ENCODE measurements around the gene UMPS.
"Not testable (repeated sequence)": the region's sequence is repeated elsewhere in the genome, so short reads cannot be mapped to it uniquely, and the experiment has no call there.

The UMPS gene

GRCh38 chr3:124752051-124752450, 21.8 kb downstream of the UMPS start:
- TF ChIP-seq, protein P1, sequence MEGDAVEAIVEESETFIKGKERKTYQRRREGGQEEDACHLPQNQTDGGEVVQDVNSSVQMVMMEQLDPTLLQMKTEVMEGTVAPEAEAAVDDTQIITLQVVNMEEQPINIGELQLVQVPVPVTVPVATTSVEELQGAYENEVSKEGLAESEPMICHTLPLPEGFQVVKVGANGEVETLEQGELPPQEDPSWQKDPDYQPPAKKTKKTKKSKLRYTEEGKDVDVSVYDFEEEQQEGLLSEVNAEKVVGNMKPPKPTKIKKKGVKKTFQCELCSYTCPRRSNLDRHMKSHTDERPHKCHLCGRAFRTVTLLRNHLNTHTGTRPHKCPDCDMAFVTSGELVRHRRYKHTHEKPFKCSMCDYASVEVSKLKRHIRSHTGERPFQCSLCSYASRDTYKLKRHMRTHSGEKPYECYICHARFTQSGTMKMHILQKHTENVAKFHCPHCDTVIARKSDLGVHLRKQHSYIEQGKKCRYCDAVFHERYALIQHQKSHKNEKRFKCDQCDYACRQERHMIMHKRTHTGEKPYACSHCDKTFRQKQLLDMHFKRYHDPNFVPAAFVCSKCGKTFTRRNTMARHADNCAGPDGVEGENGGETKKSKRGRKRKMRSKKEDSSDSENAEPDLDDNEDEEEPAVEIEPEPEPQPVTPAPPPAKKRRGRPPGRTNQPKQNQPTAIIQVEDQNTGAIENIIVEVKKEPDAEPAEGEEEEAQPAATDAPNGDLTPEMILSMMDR (IDR thresholded peaks at IDR 0.05; ENCODE audit: extremely low read depth, insufficient read depth, missing control alignments) = no peak
- in situ Hi-C loops (cut with MboI; ENCODE audit: low pct_unique_long_range_greater_than_20kb, low sequenced_read_pairs, unreplicated experiment) = loop anchor here (25.0 kb wide), 1 partner anchor 685 kb away; no protein-coding TSS in a partner anchor
- no peak for DNase-seq (ENCODE audit: low spot score)

DNA sequence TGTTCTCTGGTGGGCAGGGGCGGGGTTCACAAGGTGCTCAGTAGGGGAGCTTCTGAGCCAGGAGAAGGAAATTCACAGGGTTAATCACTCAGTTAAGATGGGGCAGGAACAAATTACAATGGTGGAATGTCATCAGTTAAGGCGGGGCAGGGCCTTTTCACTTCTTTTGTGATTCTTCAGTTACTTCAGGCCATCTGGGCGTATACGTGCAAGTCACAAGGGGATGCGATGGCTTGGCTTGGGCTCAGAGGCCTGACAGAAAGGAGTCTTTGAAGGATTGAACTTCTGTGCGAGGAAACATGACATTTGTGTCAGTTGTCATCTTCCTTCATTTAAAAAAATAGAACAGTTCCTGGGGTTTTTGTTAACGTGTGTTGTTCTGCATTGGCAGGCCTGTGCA, 27.7 kb downstream of the UMPS start:
- DNase-seq (ENCODE audit: low spot score) = not testable (repeated sequence)
- in situ Hi-C loops (cut with MboI; ENCODE audit: low pct_unique_long_range_greater_than_20kb, low sequenced_read_pairs, unreplicated experiment) = loop anchor here (25.0 kb wide), 1 partner anchor 679 kb away; no protein-coding TSS in a partner anchor

GRCh38 chr3:124758851-124759635, 28.8 kb downstream of the UMPS start:
- DNase-seq (ENCODE audit: low spot score) = no peak
- TF ChIP-seq, protein P1 (IDR thresholded peaks at IDR 0.05; ENCODE audit: extremely low read depth, insufficient read depth, missing control alignments) = no peak
- in situ Hi-C loops (cut with MboI; ENCODE audit: low pct_unique_long_range_greater_than_20kb, low sequenced_read_pairs, unreplicated experiment) = loop anchor here (25.0 kb wide), 1 partner anchor 678 kb away; no protein-coding TSS in a partner anchor

DNA sequence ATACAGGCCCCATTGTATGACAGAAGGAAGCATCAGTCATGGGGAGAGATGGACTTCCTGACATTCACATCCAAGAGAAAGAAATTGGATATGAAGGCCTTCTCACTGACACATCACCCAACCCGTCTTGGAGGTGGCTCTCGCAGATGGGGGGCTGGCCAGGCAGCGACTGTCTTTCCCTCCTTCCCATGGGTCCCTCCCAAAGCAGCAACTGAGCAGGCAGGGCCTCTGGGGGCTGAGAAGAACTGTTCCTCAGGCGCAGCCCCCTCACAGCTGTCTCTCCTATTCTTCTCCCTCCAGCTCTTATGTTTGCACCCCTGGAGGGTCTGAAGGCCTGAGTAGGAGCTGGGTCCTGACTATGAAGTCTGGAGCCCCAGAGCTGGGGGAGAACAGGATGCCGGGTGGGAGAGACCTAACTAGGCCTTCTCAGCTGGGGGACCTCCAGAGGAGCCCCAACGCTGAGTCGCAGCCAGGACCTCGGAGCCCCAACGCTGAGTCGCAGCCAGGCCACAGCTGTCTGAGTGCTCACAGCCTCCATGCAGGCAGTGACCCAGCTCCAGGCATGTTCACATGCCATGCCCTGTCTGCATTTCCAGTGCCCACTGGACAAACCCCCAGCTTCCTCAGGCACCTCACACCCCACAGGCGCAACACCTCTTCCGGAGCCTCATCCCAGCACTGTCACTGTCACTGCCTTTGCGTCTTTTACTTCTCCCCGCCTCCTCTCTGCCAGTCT, 29.6 kb downstream of the UMPS start:
- TF ChIP-seq, protein P1 (IDR thresholded peaks at IDR 0.05; ENCODE audit: extremely low read depth, insufficient read depth, missing control alignments) = no peak
- DNase-seq (ENCODE audit: low spot score) = no peak

DNA sequence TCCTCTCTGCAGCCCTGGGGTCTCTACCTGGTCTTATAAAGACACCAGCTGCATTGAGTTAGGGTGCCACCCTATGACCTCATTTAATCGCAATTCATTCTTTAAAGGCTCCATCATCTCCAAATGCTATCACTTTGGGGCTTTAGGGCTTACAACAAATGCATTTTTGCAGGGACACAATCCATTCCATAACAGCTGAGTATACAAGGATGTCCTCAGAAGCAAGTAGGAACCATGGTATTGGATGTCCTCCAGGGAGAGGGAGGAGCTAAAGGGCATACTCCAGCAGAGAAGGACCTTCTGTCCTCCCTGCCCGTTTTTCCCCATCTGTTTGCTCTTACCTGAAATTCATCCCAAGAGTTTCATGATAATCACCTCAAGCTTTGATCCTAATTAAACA, 30.3 kb downstream of the UMPS start:
- TF ChIP-seq, protein P1 (IDR thresholded peaks at IDR 0.05; ENCODE audit: extremely low read depth, insufficient read depth, missing control alignments) = no peak
- in situ Hi-C loops (cut with MboI; ENCODE audit: low pct_unique_long_range_greater_than_20kb, low sequenced_read_pairs, unreplicated experiment) = loop anchor here (5.0 to 25.0 kb wide), 2 partner anchors 142 to 677 kb away; no protein-coding TSS in a partner anchor
- no peak for DNase-seq (ENCODE audit: low spot score)

More for the DNA sequence above, 29.6 kb downstream of the UMPS start:
- in situ Hi-C loops (cut with MboI; ENCODE audit: low pct_unique_long_range_greater_than_20kb, low sequenced_read_pairs, unreplicated experiment) = loop anchor here (5.0 to 25.0 kb wide), 2 partner anchors 142 to 677 kb away; no protein-coding TSS in a partner anchor

- peak; percentile 79 for DNase-seq (ENCODE audit: low spot score)
- TF ChIP-seq, protein P1 (IDR thresholded peaks at IDR 0.05; ENCODE audit: extremely low read depth, insufficient read depth, missing control alignments) = peak; percentile 92
- in situ Hi-C loops (cut with MboI; ENCODE audit: low pct_unique_long_range_greater_than_20kb, low sequenced_read_pairs, unreplicated experiment) = loop anchor here (5.0 to 25.0 kb wide), 2 partner anchors 141 to 676 kb away; no protein-coding TSS in a partner anchor
Measured at GRCh38 chr3:124761250-124761796, 31.1 kb downstream of the UMPS start.

All from GM13977 (cell line).